ENCODE measurements around the gene TSEN2. TPM values are rescaled to one million over a fixed set of nuclear protein-coding genes. Genes with fewer than 3 reads are reported as not detected.

The TSEN2 gene
- total and polyA plus RNA-seq, 2 of the 4 experiments (the other 2 are of a cell fraction), result 9.5 to 14.2 TPM

GRCh38 chr3:12489368-12489767 lies 5.1 kb downstream of the TSEN2 start:
- no peak overlapping the region for H2BK20ac ChIP-seq (ENCODE audit: low read depth, low read length)
- H2BK120ac ChIP-seq (ENCODE audit: low read depth, low read length), result no peak overlapping the region
- no peak overlapping the region for H3K14ac ChIP-seq (replicated peaks; ENCODE audit: low read depth, low read length)
- no peak overlapping the region for H3K4me2 ChIP-seq (ENCODE audit: low read depth, low read length)
- H3K9ac ChIP-seq (ENCODE audit: low read depth, low read length), result no peak overlapping the region
- in situ Hi-C loops (cut with MboI; ENCODE audit: low sequenced_read_pairs), result no loop called here
- H3K56ac ChIP-seq (ENCODE audit: extremely low read depth, insufficient read depth, low read length), result no peak overlapping the region
- H4K20me1 ChIP-seq (ENCODE audit: insufficient read depth, low read length), result no peaks in the 10 kb centered on the region
- BruUV-seq (replicated peaks), result no TSS peak
- intact Hi-C loops (cut with micrococcal nuclease), result no loop called here
- H2AK5ac ChIP-seq (ENCODE audit: low read depth, low read length), result no peak overlapping the region
- CTCF ChIA-PET, result no interaction called here
- H3K27me3 ChIP-seq (ENCODE audit: control insufficient read depth, insufficient read depth, low read length), result no peaks in the 10 kb centered on the region
- H3K18ac ChIP-seq (ENCODE audit: low read depth, low read length), result no peak overlapping the region
- dilution Hi-C loops (cut with HindIII; ENCODE audit: low sequenced_read_pairs, unreplicated experiment), result no loop called here
- no peak for DNase-seq
- H3K23ac ChIP-seq (ENCODE audit: low read depth, low read length), result no peak overlapping the region
- peaks cover 5% of the 10 kb centered on the region; the same call in 1 of the 2 replicates for H3K36me3 ChIP-seq (ENCODE audit: control insufficient read depth, insufficient read depth, low read length)
- H4K5ac ChIP-seq (ENCODE audit: low read depth, low read length), result no peak overlapping the region
- H4K8ac ChIP-seq (ENCODE audit: low read depth in 2 of 2, low read length in 2 of 2), result no peak overlapping the region
- H2AFZ ChIP-seq (replicated peaks; ENCODE audit: low read length, poor library complexity), result no peak overlapping the region
- no peak overlapping the region for H3K4me3 ChIP-seq (ENCODE audit: insufficient read depth, low read depth, low read length)
- no peak overlapping the region for H3K4ac ChIP-seq (ENCODE audit: low read depth, low read length)
- POLR2A ChIA-PET (ENCODE audit: unreplicated experiment), result no interaction called here
- no peak overlapping the region for H2BK5ac ChIP-seq (ENCODE audit: low read depth, low read length, poor library complexity, severe bottlenecking)
- no peak overlapping the region for H4K91ac ChIP-seq (ENCODE audit: insufficient read depth, low read depth, low read length)
- no peak for ATAC-seq (ENCODE audit: low read depth)
- no peak overlapping the region for H3K27ac ChIP-seq (ENCODE audit: insufficient read depth, low read length)
- H3K79me1 ChIP-seq (ENCODE audit: low read depth in 1 of 2, low read length in 2 of 2), result peaks cover 8 to 18% of the 10 kb centered on the region in 2 experiments; a peak in 3 of 4 replicates
- no peak overlapping the region for H2AK9ac ChIP-seq (replicated peaks; ENCODE audit: low read depth, low read length, poor library complexity)
- H3K9me3 ChIP-seq (ENCODE audit: control insufficient read depth, insufficient read depth, low read length), result no peaks in the 10 kb centered on the region
- H2BK15ac ChIP-seq (ENCODE audit: low read depth, low read length), result no peak overlapping the region
- TF ChIP-seq, protein P1, sequence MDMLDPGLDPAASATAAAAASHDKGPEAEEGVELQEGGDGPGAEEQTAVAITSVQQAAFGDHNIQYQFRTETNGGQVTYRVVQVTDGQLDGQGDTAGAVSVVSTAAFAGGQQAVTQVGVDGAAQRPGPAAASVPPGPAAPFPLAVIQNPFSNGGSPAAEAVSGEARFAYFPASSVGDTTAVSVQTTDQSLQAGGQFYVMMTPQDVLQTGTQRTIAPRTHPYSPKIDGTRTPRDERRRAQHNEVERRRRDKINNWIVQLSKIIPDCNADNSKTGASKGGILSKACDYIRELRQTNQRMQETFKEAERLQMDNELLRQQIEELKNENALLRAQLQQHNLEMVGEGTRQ (IDR thresholded peaks at IDR 0.05; ENCODE audit: low read depth, low read length), result no peak
- no peak for TF ChIP-seq CEBPB (IDR thresholded peaks at IDR 0.05; ENCODE audit: low read depth, low read length)
- WGBS, 2 experiments (ENCODE audit: extremely low coverage in 2 of 2, insufficient read length in 1 of 2), result no CpG with 5 or more reads among the region's 1 CpG
- H3K4me1 ChIP-seq (ENCODE audit: control insufficient read depth, insufficient read depth, low read length), result no peaks in the 10 kb centered on the region
- H3K9me1 ChIP-seq (ENCODE audit: insufficient read depth, low read length), result no peaks in the 10 kb centered on the region

Measured in IMR-90 (cell line).